Subcutaneous abdominal adipose tissue (tissue), 5 donors: Measurements from ENCODE around the gene EEF2K.

Experiments used
- H3K27ac ChIP-seq: one replicate; pipeline ENCODE4 v1.7.0; 2013; ENCODE audit warnings: low read depth, mild to moderate bottlenecking, inconsistent platforms, low read length, moderate library complexity
- H3K27me3 ChIP-seq, 5 donors: one replicate each; pipeline ENCODE4 v1.7.0; 2013; ENCODE audit warnings: low read length in 5 of 5, inconsistent platforms in 1 of 5; ENCODE audit not compliant: control insufficient read depth in 5 of 5, insufficient read depth in 4 of 5
- H3K36me3 ChIP-seq, 5 donors: one replicate each; pipeline ENCODE4 v1.7.0; 2013; ENCODE audit warnings: low read length in 5 of 5; ENCODE audit not compliant: control insufficient read depth in 5 of 5, insufficient read depth in 5 of 5
- H3K4me1 ChIP-seq, 5 donors: one replicate each; pipeline ENCODE4 v1.7.0; 2013; ENCODE audit warnings: low read length in 5 of 5, mild to moderate bottlenecking in 3 of 5, moderate library complexity in 1 of 5; ENCODE audit not compliant: control insufficient read depth in 5 of 5, insufficient read depth in 5 of 5
- H3K4me3 ChIP-seq, 5 donors: one replicate each; pipeline ENCODE4 v1.7.0; 2013; ENCODE audit warnings: low read length in 5 of 5, low read depth in 1 of 5
- H3K9ac ChIP-seq, 5 donors: one replicate each; pipeline ENCODE4 v1.7.0; 2013; ENCODE audit warnings: low read length in 5 of 5, mild to moderate bottlenecking in 4 of 5, moderate library complexity in 3 of 5
- H3K9me3 ChIP-seq, 5 donors: one replicate each; pipeline ENCODE4 v1.7.0; 2013; ENCODE audit warnings: low read length in 5 of 5; ENCODE audit not compliant: control insufficient read depth in 5 of 5
- donor health status: healthy.
- donor health status: healthy.
- donor health status: healthy.
- donor health status: healthy.
- donor health status: healthy.

Gene EEF2K

GRCh38 chr16:22320572-22321339 lies 114.7 kb downstream of the EEF2K start:
- Histone ChIP-seq H3K9ac (no peak overlapping the region), H3K4me3 (no peak overlapping the region), H3K9me3 (no peaks in the 10 kb centered on the region), H3K27me3 (no peaks in the 10 kb centered on the region), H3K4me1 (peaks cover 0 to 7% (median 0%) of the 10 kb centered on the region in 5 donors), H3K36me3 (peaks cover 6 to 77% (median 70%) of the 10 kb centered on the region in 5 donors), H3K27ac (no peak overlapping the region)

DNA sequence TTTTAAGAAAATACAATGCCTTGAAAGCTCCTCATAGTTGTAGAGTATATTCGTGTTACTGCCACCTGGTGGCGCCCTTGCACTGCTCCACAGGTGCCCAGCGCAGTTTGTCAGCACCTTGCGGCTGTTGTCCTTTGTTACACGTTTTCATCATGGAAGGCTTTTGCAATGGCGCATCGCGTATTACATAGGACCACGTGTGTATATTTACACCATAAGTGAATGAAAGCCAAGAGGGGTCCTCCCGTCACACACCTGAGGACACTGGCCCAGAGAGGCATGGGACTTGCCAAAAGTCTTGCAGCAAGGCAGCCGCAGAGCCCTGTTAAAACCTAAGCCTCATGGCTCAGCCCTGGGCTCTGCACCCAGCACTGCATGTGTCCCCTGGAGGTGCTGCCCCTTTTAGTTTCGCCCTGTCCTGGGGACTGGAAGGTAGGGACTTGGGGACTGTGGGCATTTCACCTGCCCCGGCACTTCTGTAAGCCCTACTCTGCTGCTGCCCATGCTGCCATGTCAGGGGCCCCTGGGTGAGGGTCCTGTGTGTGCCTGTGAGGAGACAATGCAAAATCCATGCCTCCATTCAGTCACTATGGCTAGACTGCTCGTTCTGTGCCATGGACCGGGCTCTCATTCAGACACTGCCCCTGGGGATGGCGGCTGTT lies 115.4 kb downstream of the EEF2K start:
- H3K9ac ChIP-seq: no peak overlapping the region
- H3K4me1 ChIP-seq: peaks cover 0 to 7% (median 0%) of the 10 kb centered on the region in 5 donors
- H3K36me3 ChIP-seq: peaks cover 6 to 77% (median 69%) of the 10 kb centered on the region in 5 donors
- H3K27ac ChIP-seq: no peak overlapping the region
- no peak overlapping the region for H3K4me3 ChIP-seq
- no peaks in the 10 kb centered on the region for H3K9me3 ChIP-seq
- no peaks in the 10 kb centered on the region for H3K27me3 ChIP-seq

- Histone ChIP-seq H3K4me3 (no peak overlapping the region), H3K27me3 (no peaks in the 10 kb centered on the region), H3K27ac (no peak overlapping the region), H3K9me3 (no peaks in the 10 kb centered on the region), H3K9ac (no peak overlapping the region), H3K4me1 (peaks cover 0 to 11% (median 5%) of the 10 kb centered on the region in 5 donors), H3K36me3 (peaks cover 6 to 77% (median 69%) of the 10 kb centered on the region in 5 donors)
These were observed 116.0 kb downstream of the EEF2K start for GRCh38 chr16:22322021-22322471.

GRCh38 chr16:22322741-22323140 lies 116.7 kb downstream of the EEF2K start:
- Histone ChIP-seq H3K27me3 (no peaks in the 10 kb centered on the region), H3K36me3 (peaks cover 6 to 77% (median 69%) of the 10 kb centered on the region in 5 donors)

GRCh38 chr16:22323173-22323958 lies 117.3 kb downstream of the EEF2K start:
- Histone ChIP-seq H3K4me3 (no peak overlapping the region), H3K4me1 (peaks cover 0 to 11% (median 7%) of the 10 kb centered on the region in 5 donors), H3K9me3 (no peaks in the 10 kb centered on the region), H3K27ac (no peak overlapping the region), H3K9ac (no peak overlapping the region), H3K36me3 (peaks cover 6 to 78% (median 71%) of the 10 kb centered on the region in 5 donors), H3K27me3 (no peaks in the 10 kb centered on the region)

More at GRCh38 chr16:22322741-22323140, 116.7 kb downstream of the EEF2K start:
- peaks cover 0 to 11% (median 7%) of the 10 kb centered on the region in 5 donors for H3K4me1 ChIP-seq
- H3K9ac ChIP-seq: no peak overlapping the region
- no peak overlapping the region for H3K27ac ChIP-seq
- H3K4me3 ChIP-seq: no peak overlapping the region
- H3K9me3 ChIP-seq: no peaks in the 10 kb centered on the region

DNA sequence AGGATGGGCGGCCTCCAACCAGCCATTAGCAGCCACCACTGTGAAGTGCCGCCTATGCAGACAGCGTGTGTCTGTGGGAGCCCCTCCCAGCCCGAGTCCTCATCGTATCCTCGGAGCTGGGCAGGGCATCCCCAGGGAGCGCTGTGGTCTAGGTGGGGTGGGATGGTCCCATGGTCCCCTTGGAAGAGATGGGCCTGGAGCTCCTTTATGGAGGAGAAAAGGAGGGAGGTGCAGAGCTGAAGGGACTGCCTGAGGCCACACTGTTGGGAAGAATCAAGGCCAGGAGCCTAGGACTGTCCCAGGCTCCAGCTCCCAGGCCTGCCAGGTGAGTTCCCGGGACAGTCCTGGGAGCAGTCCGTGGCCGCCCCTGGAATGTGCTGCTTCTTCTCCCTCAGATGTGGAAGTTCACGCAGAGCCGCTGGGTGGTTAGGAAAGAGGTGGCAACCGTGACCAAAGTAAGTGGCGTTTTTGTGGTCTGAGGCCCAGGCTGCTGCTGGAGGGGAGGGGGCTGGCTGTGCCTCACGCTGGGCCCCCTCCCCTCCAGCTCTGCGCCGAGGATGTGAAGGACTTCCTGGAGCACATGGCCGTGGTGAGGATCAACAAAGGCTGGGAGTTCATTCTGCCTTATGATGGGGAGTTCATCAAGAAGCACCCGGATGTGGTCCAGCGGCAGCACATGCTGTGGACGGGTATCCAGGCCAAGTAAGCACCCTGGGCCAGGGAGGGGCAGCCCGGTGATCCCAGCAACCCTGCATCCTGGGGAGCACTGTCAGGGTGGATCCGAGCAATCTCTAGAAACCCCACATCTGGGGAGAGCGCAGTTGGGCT lies 118.1 kb downstream of the EEF2K start:
- H3K27ac ChIP-seq: no peak overlapping the region
- no peak overlapping the region for H3K9ac ChIP-seq
- H3K9me3 ChIP-seq: no peaks in the 10 kb centered on the region
- no peaks in the 10 kb centered on the region for H3K27me3 ChIP-seq
- peaks cover 6 to 80% (median 72%) of the 10 kb centered on the region in 5 donors for H3K36me3 ChIP-seq
- no peak overlapping the region for H3K4me3 ChIP-seq
- peaks cover 0 to 11% (median 7%) of the 10 kb centered on the region in 5 donors for H3K4me1 ChIP-seq

GRCh38 chr16:22324787-22325597 lies 118.9 kb downstream of the EEF2K start:
- H3K36me3 ChIP-seq: peaks cover 3 to 79% (median 71%) of the 10 kb centered on the region in 5 donors
- H3K4me1 ChIP-seq: peaks cover 0 to 11% (median 7%) of the 10 kb centered on the region in 5 donors
- H3K4me3 ChIP-seq: no peak overlapping the region

GRCh38 chr16:22325598-22326368 lies 119.7 kb downstream of the EEF2K start:
- no peak overlapping the region for H3K4me3 ChIP-seq
- no peak overlapping the region for H3K27ac ChIP-seq
- H3K4me1 ChIP-seq: peaks cover 0 to 16% (median 7%) of the 10 kb centered on the region in 5 donors
- no peak overlapping the region for H3K9ac ChIP-seq
- H3K36me3 ChIP-seq: peaks cover 0 to 78% (median 66%) of the 10 kb centered on the region in 5 donors
- H3K27me3 ChIP-seq: no peaks in the 10 kb centered on the region
- H3K9me3 ChIP-seq: no peaks in the 10 kb centered on the region

More at GRCh38 chr16:22324787-22325597, 118.9 kb downstream of the EEF2K start:
- no peaks in the 10 kb centered on the region for H3K27me3 ChIP-seq
- H3K9ac ChIP-seq: no peak overlapping the region
- no peak overlapping the region for H3K27ac ChIP-seq
- H3K9me3 ChIP-seq: no peaks in the 10 kb centered on the region
